Neural cell (in vitro differentiated cells): ENCODE data around the gene FREM3. TPM values are rescaled to one million over a fixed set of nuclear protein-coding genes. Genes with fewer than 3 reads are reported as not detected.

Experiments used
- H2AFZ ChIP-seq: fragments of 200-600, 300-800 bp; sonication (generic), shearing (Covaris generic); 2 replicates; pipeline ENCODE4 v1.6.0; 2014; ENCODE audit warnings: low read depth, mild to moderate bottlenecking, antibody characterized with exemption, low read length, moderate library complexity
- H3F3A ChIP-seq: fragments of 200-600 bp; shearing (Covaris generic); 2 replicates; pipeline ENCODE4 v1.6.1; 2016; ENCODE audit warnings: mild to moderate bottlenecking, moderate library complexity, mixed read lengths, antibody characterized with exemption, low read length; ENCODE audit not compliant: insufficient read depth, poor library complexity, severe bottlenecking
- H3K27ac ChIP-seq: fragments of 200-600, 300-800 bp; sonication (generic), shearing (Covaris generic); 2 replicates; pipeline ENCODE4 v1.5.1; 2014; ENCODE audit warnings: mild to moderate bottlenecking, low read length, moderate library complexity
- H3K27me3 ChIP-seq: fragments of 300-800, 200-600 bp; sonication (generic), shearing (Covaris generic); 2 replicates; pipeline ENCODE4 v1.6.0; 2014; ENCODE audit warnings: mild to moderate bottlenecking, low read depth, low read length, moderate library complexity; ENCODE audit not compliant: insufficient read depth
- H3K36me3 ChIP-seq: fragments of 300-800, 200-600 bp; sonication (generic), shearing (Covaris generic); 2 replicates; pipeline ENCODE4 v1.5.1; 2014; ENCODE audit warnings: mild to moderate bottlenecking, antibody characterized with exemption, low read length, moderate library complexity; ENCODE audit not compliant: insufficient read depth
- H3K4me2 ChIP-seq: fragments of 300-800, 200-600 bp; sonication (generic), shearing (Covaris generic); 2 replicates; pipeline ENCODE4 v1.6.0; 2014; ENCODE audit warnings: mild to moderate bottlenecking, low read length
- H3K4me3 ChIP-seq: fragments of 300-800, 200-600 bp; sonication (generic), shearing (Covaris generic); 2 replicates; pipeline ENCODE4 v1.5.1; 2014; ENCODE audit warnings: mild to moderate bottlenecking, low read length, moderate library complexity
- H3K79me2 ChIP-seq: fragments of 200-600 bp; shearing (Covaris generic); replicated peaks from 2 replicates; pipeline ENCODE4 v1.6.0; 2014; ENCODE audit warnings: mild to moderate bottlenecking, low read length, moderate library complexity; ENCODE audit not compliant: insufficient read depth
- H3K9ac ChIP-seq: fragments of 300-800, 200-600 bp; sonication (generic), shearing (Covaris generic); 2 replicates; pipeline ENCODE4 v1.6.1; 2016; ENCODE audit warnings: mild to moderate bottlenecking, low read length, mixed read lengths
- H3K9me2 ChIP-seq: fragments of 200-600 bp; shearing (Covaris generic); 2 replicates; pipeline ENCODE4 v1.6.1; 2016; ENCODE audit warnings: mild to moderate bottlenecking, low read length, mixed read lengths; ENCODE audit not compliant: insufficient read depth
- H3K9me3 ChIP-seq: fragments of 200-600, 300-800 bp; sonication (generic), shearing (Covaris generic); 2 replicates; pipeline ENCODE4 v1.6.1; 2016; ENCODE audit warnings: mild to moderate bottlenecking, mixed run types, low read length, moderate library complexity, mixed read lengths
- H4K20me1 ChIP-seq: fragments of 200-600 bp; shearing (Covaris generic); 2 replicates; pipeline ENCODE4 v1.6.1; 2016; ENCODE audit warnings: mild to moderate bottlenecking, mixed run types; ENCODE audit not compliant: insufficient read depth
- EP300 ChIP-seq: fragments of 450-650 bp; conservative IDR thresholded peaks from 2 replicates; pipeline ENCODE4 v1.6.1; 2014; ENCODE audit warnings: antibody characterized with exemption, mild to moderate bottlenecking, moderate library complexity; ENCODE audit not compliant: poor library complexity, severe bottlenecking
- EZH2 ChIP-seq: fragments of 200-600, 300-800 bp; shearing (Covaris generic), sonication (generic); IDR thresholded peaks from 2 replicates; pipeline ENCODE4 v1.6.1; 2014; ENCODE audit warnings: antibody characterized with exemption, low read length, borderline replicate concordance, mild to moderate bottlenecking; ENCODE audit not compliant: insufficient read depth, poor library complexity, severe bottlenecking
- MXI1 ChIP-seq: fragments of 450-650 bp; conservative IDR thresholded peaks from 2 replicates; pipeline ENCODE4 v1.6.1; 2014; ENCODE audit warnings: antibody characterized with exemption, mild to moderate bottlenecking; ENCODE audit not compliant: poor library complexity, severe bottlenecking
- POLR2AphosphoS5 ChIP-seq: IDR thresholded peaks from 2 replicates; pipeline ENCODE4 v1.6.1; 2012
- RAD21 ChIP-seq: fragments of 450-650 bp; conservative IDR thresholded peaks from 2 replicates; pipeline ENCODE4 v1.6.1; 2014; ENCODE audit warnings: antibody characterized with exemption, mild to moderate bottlenecking, moderate library complexity
- SMC3 ChIP-seq: fragments of 450-650 bp; conservative IDR thresholded peaks from 2 replicates; pipeline ENCODE4 v1.6.1; 2014; ENCODE audit warnings: antibody characterized with exemption, mild to moderate bottlenecking, moderate library complexity; ENCODE audit not compliant: poor library complexity
- TAF1 ChIP-seq: IDR thresholded peaks from 2 replicates; pipeline ENCODE4 v1.6.1; 2012; ENCODE audit warnings: low read depth
- polyA plus RNA-seq: library from polyadenylated mRNA; depleted of rRNA; stranded (reverse); fragments of >200 nt; gene quantifications from 2 replicates; pipeline ENCODE4 v1.2.3, GENCODE V29; 2014
- TF ChIP-seq, protein P1 (sequence below): IDR thresholded peaks from 2 replicates; pipeline ENCODE4 v1.6.1; 2012; ENCODE audit warnings: borderline replicate concordance

The FREM3 gene
- polyA plus RNA-seq, 1 donor from 2014 or later, result 0.35 TPM

DNA sequence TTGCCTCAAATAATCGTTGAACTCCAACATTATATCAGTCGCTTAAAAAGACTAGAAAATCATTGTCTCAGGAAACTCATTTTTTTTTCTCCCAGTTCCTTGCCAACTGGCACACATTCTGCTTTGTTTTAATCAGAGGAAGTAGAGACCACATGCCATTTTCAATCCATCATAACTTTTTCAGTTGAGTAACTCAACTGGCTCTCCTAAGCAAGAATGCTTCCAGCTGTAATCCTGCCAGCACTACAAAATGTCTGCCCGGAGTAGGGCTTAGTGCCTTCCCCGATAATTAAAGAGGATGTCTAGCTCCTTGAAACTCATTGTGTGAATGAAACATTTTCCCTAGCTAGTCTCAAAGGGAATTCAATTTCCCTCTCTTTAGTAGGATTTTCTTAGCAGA lies 33.0 kb downstream of the FREM3 start:
- no peaks in the 10 kb centered on the region for H3F3A ChIP-seq
- no peaks in the 10 kb centered on the region for H3K36me3 ChIP-seq
- no peaks in the 10 kb centered on the region for H3K27me3 ChIP-seq
- no peaks in the 10 kb centered on the region for H4K20me1 ChIP-seq
- H3K9ac ChIP-seq, result no peak overlapping the region
- H3K79me2 ChIP-seq, result no peaks in the 10 kb centered on the region
- H3K27ac ChIP-seq, result no peak overlapping the region
- H3K4me3 ChIP-seq, result no peak overlapping the region
- H2AFZ ChIP-seq, result no peak overlapping the region
- no peak overlapping the region for H3K4me2 ChIP-seq
- no peak for TF ChIP-seq TAF1
- TF ChIP-seq, protein P1, sequence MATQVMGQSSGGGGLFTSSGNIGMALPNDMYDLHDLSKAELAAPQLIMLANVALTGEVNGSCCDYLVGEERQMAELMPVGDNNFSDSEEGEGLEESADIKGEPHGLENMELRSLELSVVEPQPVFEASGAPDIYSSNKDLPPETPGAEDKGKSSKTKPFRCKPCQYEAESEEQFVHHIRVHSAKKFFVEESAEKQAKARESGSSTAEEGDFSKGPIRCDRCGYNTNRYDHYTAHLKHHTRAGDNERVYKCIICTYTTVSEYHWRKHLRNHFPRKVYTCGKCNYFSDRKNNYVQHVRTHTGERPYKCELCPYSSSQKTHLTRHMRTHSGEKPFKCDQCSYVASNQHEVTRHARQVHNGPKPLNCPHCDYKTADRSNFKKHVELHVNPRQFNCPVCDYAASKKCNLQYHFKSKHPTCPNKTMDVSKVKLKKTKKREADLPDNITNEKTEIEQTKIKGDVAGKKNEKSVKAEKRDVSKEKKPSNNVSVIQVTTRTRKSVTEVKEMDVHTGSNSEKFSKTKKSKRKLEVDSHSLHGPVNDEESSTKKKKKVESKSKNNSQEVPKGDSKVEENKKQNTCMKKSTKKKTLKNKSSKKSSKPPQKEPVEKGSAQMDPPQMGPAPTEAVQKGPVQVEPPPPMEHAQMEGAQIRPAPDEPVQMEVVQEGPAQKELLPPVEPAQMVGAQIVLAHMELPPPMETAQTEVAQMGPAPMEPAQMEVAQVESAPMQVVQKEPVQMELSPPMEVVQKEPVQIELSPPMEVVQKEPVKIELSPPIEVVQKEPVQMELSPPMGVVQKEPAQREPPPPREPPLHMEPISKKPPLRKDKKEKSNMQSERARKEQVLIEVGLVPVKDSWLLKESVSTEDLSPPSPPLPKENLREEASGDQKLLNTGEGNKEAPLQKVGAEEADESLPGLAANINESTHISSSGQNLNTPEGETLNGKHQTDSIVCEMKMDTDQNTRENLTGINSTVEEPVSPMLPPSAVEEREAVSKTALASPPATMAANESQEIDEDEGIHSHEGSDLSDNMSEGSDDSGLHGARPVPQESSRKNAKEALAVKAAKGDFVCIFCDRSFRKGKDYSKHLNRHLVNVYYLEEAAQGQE, result no peak
- H3K9me2 ChIP-seq, result no peaks in the 10 kb centered on the region
- no peaks in the 10 kb centered on the region for H3K9me3 ChIP-seq

DNA sequence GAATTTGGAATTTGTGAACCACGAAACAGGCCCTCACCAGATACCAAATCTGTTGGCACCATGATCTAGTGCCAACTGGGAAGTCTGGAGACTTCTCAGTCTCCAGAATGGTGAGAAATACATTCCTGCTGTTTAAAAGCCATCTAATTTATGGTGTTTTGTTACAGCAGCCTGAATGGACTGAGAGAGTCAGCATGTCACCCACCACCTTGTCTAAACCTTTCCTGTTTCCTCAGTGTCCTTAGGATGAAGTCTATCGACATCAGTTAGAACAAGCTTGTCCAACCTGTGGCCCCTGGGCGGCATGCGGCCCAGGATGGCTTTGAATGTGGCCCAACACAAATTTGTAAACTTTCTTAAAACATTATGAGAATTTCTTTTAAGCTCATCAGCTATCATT lies 42.1 kb downstream of the FREM3 start:
- no peak overlapping the region for H3K4me3 ChIP-seq
- no peaks in the 10 kb centered on the region for H3K36me3 ChIP-seq
- H3K9me2 ChIP-seq, result no peaks in the 10 kb centered on the region
- no peak overlapping the region for H3K27ac ChIP-seq
- H3F3A ChIP-seq, result no peaks in the 10 kb centered on the region
- no peaks in the 10 kb centered on the region for H4K20me1 ChIP-seq
- no peaks in the 10 kb centered on the region for H3K27me3 ChIP-seq
- TF ChIP-seq EZH2, result no peak
- TF ChIP-seq POLR2AphosphoS5, result no peak
- no peak for TF ChIP-seq SMC3
- no peak for TF ChIP-seq RAD21
- no peak for TF ChIP-seq EP300
- no peak for TF ChIP-seq MXI1
- H3K4me2 ChIP-seq, result no peak overlapping the region
- no peak overlapping the region for H3K9ac ChIP-seq
- H3K9me3 ChIP-seq, result no peaks in the 10 kb centered on the region
- H3K79me2 ChIP-seq, result no peaks in the 10 kb centered on the region
- H2AFZ ChIP-seq, result no peak overlapping the region

DNA sequence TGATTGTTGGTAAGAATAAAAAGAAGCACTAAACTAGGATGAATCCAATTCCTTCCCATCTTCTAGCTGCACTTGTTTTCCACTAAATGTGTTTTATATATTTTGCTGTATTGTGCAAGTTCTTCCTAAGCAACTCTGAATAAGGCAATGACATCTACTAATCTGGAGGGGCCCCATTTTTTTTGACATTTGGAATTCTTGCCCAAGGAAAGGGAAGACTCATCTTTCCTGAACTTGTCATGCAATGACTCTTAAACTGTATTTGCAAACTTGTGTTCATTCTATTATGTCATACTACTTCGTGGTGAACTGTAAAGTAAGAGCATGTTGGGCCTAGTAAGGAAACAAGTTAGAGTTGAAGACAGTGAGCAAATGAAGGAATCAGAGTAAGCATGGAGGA lies 45.9 kb downstream of the FREM3 start:
- H3K4me2 ChIP-seq, result no peak overlapping the region
- no peaks in the 10 kb centered on the region for H3K9me3 ChIP-seq
- H3K9ac ChIP-seq, result no peak overlapping the region
- TF ChIP-seq POLR2AphosphoS5 (no peak), MXI1 (no peak), EZH2 (no peak)
- H3K79me2 ChIP-seq, result no peaks in the 10 kb centered on the region
- H3F3A ChIP-seq, result no peaks in the 10 kb centered on the region
- H2AFZ ChIP-seq, result no peak overlapping the region
- H3K27ac ChIP-seq, result no peak overlapping the region
- H3K4me3 ChIP-seq, result no peak overlapping the region
- H3K9me2 ChIP-seq, result no peaks in the 10 kb centered on the region
- H3K36me3 ChIP-seq, result no peaks in the 10 kb centered on the region
- no peaks in the 10 kb centered on the region for H3K27me3 ChIP-seq
- no peaks in the 10 kb centered on the region for H4K20me1 ChIP-seq
